Right atrium auricular region (tissue), 2 donors: ENCODE data around the gene COL20A1. TPM values are rescaled to one million over a fixed set of nuclear protein-coding genes. Genes with fewer than 3 reads are reported as not detected.

ENCODE experiments used
- DNase-seq: peaks from one replicate; pipeline ENCODE4 v3.0.0-alpha.2; 2019; ENCODE audit warnings: low spot score
- H3K27ac ChIP-seq, 2 donors: fragments of 200-600 bp; sonication (generic); 1 replicate in 1 of 2; 2 replicates in 1 of 2; pipeline ENCODE4 v1.5.1; 2016 to 2019
- H3K27me3 ChIP-seq, 2 donors: fragments of 200-600 bp; sonication (generic); one replicate each; pipeline versions ENCODE4 v1.5.1 to v1.6.0; 2017 to 2019
- H3K36me3 ChIP-seq: fragments of 200-600 bp; sonication (generic); one replicate; pipeline ENCODE4 v1.5.1; 2016
- H3K4me1 ChIP-seq, 2 donors: fragments of 200-600 bp; sonication (generic); one replicate each; pipeline versions ENCODE4 v1.5.1 to v1.6.0; 2017 to 2019
- H3K4me3 ChIP-seq, 2 donors: fragments of 200-600 bp; sonication (generic); 1 replicate in 1 of 2; 2 replicates in 1 of 2; pipeline ENCODE4 v1.5.1; 2017 to 2019; ENCODE audit warnings: mild to moderate bottlenecking in 1 of 2, moderate library complexity in 1 of 2
- H3K9me3 ChIP-seq, 2 donors: fragments of 200-600 bp; sonication (generic); one replicate each; pipeline ENCODE4 v1.5.1; 2019
- total RNA-seq, 2 donors: library from RNA; depleted of rRNA; stranded (reverse); fragments of >200 nt; gene quantifications; one replicate each; pipeline ENCODE4 v1.1.0, GENCODE V29; 2016
- TF ChIP-seq, protein P1 (sequence below), 2 donors: fragments of 200-600 bp; sonication (generic); IDR thresholded peaks; one replicate each; pipeline ENCODE4 v1.5.1; 2019; ENCODE audit warnings: antibody characterized with exemption in 2 of 2

Gene COL20A1
- total RNA-seq, 2 donors from 2014 or later, result not detected

DNA sequence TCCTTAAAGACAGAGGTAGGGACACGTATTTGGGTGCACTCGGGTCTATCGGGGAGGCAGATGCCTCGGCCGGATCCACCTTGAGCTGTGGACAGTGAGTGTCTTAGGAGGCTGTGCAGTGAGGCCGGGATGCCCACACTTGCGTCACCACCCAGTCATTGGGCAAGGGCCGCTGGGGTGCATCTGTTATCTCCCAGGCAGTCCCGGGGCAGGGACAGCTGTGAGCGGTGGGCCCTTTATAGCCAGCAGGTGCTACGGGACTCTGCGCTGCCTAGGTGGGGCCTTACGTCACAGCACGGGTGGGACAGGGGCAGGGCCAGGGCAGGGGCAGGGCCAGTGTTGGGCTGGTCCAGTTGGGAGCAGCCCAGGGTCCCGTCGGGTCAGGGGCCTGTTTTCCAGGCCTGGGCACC, 689 bp upstream of the COL20A1 start:
- DNase-seq, result no peak
- Histone ChIP-seq H3K4me3 (no peak overlapping the region), H3K4me1 (peaks cover 0 to 13% of the 10 kb centered on the region in 2 donors), H3K27ac (no peak overlapping the region), H3K36me3 (peaks cover 16% of the 10 kb centered on the region), H3K9me3 (no peaks in the 10 kb centered on the region), H3K27me3 (peaks cover 1 to 16% of the 10 kb centered on the region in 2 donors)
- TF ChIP-seq, protein P1, sequence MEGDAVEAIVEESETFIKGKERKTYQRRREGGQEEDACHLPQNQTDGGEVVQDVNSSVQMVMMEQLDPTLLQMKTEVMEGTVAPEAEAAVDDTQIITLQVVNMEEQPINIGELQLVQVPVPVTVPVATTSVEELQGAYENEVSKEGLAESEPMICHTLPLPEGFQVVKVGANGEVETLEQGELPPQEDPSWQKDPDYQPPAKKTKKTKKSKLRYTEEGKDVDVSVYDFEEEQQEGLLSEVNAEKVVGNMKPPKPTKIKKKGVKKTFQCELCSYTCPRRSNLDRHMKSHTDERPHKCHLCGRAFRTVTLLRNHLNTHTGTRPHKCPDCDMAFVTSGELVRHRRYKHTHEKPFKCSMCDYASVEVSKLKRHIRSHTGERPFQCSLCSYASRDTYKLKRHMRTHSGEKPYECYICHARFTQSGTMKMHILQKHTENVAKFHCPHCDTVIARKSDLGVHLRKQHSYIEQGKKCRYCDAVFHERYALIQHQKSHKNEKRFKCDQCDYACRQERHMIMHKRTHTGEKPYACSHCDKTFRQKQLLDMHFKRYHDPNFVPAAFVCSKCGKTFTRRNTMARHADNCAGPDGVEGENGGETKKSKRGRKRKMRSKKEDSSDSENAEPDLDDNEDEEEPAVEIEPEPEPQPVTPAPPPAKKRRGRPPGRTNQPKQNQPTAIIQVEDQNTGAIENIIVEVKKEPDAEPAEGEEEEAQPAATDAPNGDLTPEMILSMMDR (IDR thresholded peaks at IDR 0.05), result no peak

- no peak for DNase-seq
- peaks cover 4 to 26% of the 10 kb centered on the region in 2 donors for H3K27me3 ChIP-seq
- no peak overlapping the region for H3K4me3 ChIP-seq
- peaks cover 0 to 13% of the 10 kb centered on the region in 2 donors for H3K4me1 ChIP-seq
- TF ChIP-seq, protein P1 (IDR thresholded peaks at IDR 0.05), result no peak
- H3K9me3 ChIP-seq, result no peaks in the 10 kb centered on the region
- peaks cover 9% of the 10 kb centered on the region for H3K36me3 ChIP-seq
- no peak overlapping the region for H3K27ac ChIP-seq
Measured at GRCh38 chr20:63293456-63293855, 470 bp downstream of the COL20A1 start.

DNA sequence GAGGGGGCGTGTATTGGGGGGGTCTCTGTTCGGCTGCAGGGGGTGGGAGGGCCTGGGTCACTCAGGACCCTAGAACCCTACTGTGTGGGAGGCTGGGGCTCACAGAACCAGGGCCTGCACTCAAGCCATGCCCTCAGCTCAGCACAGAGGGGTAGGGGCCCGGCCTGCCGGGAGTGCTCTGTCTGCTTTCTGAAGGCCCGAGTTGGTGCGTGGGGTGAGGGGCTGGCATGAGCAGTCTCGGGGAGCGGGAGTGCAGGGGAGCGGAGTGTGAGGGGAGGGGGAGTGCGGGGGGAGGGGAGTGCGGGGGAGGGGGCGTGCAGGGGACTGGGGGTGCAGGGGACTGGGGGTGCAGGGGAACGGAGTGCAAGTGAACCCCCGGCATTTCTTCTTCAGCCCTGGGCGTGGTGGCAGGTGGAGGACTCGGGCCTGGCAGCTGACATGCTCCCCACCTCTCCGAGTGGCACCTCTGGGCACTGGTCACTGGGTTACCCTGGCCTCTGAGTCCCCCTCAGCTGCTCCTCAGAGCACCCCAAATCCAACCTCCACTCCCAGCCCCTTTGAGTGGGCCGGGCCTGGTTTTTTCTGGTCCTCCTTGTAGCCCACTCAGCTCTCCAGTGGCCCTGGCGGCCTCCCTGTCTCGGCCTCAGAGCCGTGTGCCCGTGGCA, 1.0 kb downstream of the COL20A1 start:
- H3K4me1 ChIP-seq, result peaks cover 0 to 13% of the 10 kb centered on the region in 2 donors
- no peak for DNase-seq
- peaks cover 4 to 26% of the 10 kb centered on the region in 2 donors for H3K27me3 ChIP-seq

DNA sequence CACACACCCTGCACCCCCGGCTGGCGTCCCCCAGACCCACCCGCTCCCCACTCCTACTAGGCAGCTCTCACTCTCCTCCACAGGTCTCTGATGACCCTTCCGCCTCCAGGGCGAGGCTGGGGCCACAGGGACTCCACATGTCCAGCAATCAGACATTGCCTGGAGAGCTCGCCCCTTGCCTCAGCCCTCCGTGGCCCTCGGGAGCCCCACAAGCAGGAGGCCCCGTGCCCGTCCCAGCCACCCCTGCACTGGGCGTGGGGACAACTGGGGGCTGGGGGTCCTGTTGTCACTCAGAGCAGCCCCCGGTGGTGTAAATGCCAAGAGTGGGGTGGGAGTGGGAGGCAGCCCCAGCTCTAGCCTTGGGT, 1.5 kb downstream of the COL20A1 start:
- TF ChIP-seq, protein P1 (IDR thresholded peaks at IDR 0.05), result no peak
- DNase-seq, result no peak
- H3K9me3 ChIP-seq, result no peaks in the 10 kb centered on the region
- H3K4me3 ChIP-seq, result no peak overlapping the region
- H3K4me1 ChIP-seq, result peaks cover 0 to 13% of the 10 kb centered on the region in 2 donors
- peaks cover 4 to 26% of the 10 kb centered on the region in 2 donors for H3K27me3 ChIP-seq
- no peaks in the 10 kb centered on the region for H3K36me3 ChIP-seq
- no peak overlapping the region for H3K27ac ChIP-seq

More for the DNA sequence above, 1.0 kb downstream of the COL20A1 start:
- TF ChIP-seq, protein P1 (IDR thresholded peaks at IDR 0.05), result no peak
- H3K27ac ChIP-seq, result no peak overlapping the region
- no peak overlapping the region for H3K4me3 ChIP-seq
- peaks cover 3% of the 10 kb centered on the region for H3K36me3 ChIP-seq
- no peaks in the 10 kb centered on the region for H3K9me3 ChIP-seq

DNA sequence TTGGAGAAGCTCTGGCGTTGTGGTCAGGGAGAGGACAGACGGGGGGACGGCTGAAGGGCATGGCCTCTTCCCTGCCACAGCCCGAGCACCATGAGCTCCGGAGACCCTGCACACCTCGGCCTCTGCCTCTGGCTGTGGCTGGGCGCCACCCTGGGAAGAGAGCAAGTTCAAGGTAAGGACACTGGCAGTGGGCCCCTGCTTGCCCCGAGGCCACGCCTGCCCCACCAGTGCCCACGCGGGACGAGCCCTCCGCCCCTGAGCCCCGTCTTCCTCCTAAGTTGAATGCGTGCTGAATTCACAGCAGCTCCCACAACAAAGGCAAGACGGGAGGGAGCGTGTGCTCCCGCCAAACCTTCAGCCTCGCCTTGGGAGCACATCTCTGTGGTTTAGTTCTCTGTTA, 2.0 kb downstream of the COL20A1 start:
- Histone ChIP-seq H3K27me3 (peaks cover 4 to 26% of the 10 kb centered on the region in 2 donors), H3K36me3 (no peaks in the 10 kb centered on the region), H3K4me1 (peaks cover 0 to 13% of the 10 kb centered on the region in 2 donors), H3K27ac (no peak overlapping the region), H3K4me3 (no peak overlapping the region), H3K9me3 (no peaks in the 10 kb centered on the region)
- TF ChIP-seq, protein P1 (IDR thresholded peaks at IDR 0.05), result no peak
- DNase-seq, result no peak

DNA sequence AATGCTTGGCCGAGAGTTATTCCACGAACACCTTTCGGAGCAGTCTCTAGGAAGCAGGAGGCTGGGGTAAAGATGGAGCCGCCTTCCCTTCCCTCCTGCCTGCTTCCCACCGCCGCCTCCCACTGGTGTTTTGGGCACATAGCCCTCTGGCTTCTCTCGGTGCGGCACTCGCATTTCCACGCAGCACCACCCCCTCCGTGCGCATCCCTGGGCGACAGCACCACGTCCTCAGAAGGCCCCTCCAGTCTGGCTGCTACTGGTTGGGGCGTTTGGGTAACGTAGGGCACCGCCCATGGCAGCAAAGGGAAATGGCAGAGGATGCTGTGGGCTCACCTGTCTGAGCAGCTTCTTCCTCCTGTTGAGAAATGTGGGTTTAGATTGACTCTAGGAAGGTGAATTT, 2.4 kb downstream of the COL20A1 start:
- Histone ChIP-seq H3K27me3 (peaks cover 4 to 26% of the 10 kb centered on the region in 2 donors), H3K9me3 (no peaks in the 10 kb centered on the region), H3K36me3 (no peaks in the 10 kb centered on the region), H3K27ac (no peak overlapping the region), H3K4me3 (no peak overlapping the region), H3K4me1 (peaks cover 0 to 9% of the 10 kb centered on the region in 2 donors)
- TF ChIP-seq, protein P1 (IDR thresholded peaks at IDR 0.05), result no peak
- no peak for DNase-seq
